ENCODE measurements around the gene MAP2K3.

The MAP2K3 gene

DNA sequence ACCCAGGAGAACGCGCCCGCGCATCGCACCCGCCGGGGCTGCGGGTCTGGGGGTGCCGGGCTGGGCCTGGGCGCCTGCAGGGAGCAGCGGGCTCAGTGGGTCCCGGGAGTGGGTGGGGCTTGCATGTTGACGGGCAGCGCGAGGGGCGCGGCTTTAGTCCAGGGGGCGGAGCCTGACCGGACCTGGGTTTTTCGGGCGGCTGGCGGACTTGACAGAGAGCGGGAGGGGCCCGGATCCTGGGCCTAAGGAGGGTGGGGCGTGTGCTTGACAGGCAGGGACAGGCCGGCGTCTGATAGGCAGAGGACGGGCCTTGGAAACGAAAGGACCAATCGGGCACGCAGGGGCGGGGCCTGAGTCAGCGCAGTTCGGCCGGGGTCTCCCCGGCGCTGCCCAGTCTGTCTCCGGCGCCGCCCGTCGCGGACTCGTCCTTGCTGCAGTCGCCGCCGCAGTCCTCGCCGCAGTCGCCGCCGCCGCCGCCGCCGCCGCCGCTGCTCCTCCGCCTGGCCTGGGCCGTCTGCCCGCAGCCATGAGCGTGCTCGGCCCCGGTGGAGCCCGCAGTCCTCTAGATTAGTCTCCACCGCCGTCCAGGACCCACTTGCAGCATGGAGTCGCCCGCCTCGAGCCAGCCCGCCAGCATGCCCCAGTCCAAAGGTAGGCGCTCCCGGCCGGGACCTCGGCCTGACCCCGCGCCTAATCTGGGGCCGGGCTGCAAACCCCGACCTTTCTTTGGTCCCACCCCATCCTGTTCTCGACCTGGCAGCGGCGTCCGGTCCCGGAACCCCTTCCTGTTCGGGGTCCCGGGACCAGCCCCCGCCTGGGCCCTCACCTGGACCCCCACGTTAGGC, at the start of gene MAP2K3:
Gene MAP2K3, plus strand, starts transcription at position 393 of the 845 bp plus-strand sequence. Its CDS starts 210 bp downstream, at position 603.
- DNase-seq (ENCODE audit: low read depth): peak; percentile 97

DNA sequence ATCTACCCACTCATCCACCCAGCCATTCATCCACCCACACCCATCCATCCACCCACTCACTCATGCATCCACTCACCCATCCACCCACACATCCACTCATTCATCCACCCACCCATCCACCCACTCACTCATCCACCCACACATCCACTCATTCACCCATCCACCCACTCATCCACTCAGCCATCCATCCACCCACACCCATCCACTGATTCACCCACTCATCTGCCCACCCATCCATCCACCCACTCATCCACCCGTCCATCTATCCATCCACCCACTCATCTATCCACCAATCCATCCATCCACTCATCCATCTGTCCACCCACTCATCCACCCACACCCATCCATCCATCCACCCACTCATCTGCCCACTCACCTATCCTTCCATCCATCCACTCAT, 48.6 kb upstream of the MAP2K3 start:
- DNase-seq (ENCODE audit: low read depth): no peak

GRCh38 chr17:21239680-21240368, 44.7 kb upstream of the MAP2K3 start:
- no peak for DNase-seq (ENCODE audit: low read depth)

DNA sequence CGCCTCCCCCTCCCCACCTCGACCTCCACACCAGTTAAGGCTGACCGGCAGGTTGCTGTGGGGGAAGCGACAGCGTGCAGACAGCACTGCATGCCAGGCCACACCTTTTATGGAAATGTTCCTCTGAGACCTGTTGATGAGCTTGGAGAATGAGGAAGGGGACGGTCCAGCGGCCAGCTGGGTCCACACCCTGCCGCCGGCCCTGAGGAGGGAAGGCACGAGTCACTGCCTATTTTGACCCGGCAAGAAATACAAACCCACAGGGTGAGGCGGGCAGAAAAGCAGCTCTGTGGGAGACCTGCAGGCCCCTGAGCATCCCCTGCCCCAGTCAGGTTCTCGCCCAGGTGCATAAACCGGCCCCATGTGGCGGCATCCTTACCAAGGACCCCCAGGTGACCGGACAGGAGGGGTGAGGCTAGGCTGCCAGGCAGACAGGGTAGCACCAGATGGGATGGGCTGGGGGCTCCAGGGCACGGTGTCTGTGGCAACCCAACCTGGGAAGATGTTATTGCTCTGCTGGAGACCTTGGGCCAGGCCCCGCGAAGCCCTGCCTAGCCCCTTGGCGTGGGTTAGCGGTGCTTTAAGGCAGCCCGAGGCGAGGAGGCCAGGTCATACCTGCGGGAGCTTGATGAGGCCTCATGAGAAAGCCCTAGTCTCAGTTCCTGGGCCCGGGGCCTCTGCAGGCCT, 44.0 kb upstream of the MAP2K3 start:
- no peak for DNase-seq (ENCODE audit: low read depth)

GRCh38 chr17:21241564-21241963, 42.9 kb upstream of the MAP2K3 start:
- DNase-seq (ENCODE audit: low read depth): no peak

DNA sequence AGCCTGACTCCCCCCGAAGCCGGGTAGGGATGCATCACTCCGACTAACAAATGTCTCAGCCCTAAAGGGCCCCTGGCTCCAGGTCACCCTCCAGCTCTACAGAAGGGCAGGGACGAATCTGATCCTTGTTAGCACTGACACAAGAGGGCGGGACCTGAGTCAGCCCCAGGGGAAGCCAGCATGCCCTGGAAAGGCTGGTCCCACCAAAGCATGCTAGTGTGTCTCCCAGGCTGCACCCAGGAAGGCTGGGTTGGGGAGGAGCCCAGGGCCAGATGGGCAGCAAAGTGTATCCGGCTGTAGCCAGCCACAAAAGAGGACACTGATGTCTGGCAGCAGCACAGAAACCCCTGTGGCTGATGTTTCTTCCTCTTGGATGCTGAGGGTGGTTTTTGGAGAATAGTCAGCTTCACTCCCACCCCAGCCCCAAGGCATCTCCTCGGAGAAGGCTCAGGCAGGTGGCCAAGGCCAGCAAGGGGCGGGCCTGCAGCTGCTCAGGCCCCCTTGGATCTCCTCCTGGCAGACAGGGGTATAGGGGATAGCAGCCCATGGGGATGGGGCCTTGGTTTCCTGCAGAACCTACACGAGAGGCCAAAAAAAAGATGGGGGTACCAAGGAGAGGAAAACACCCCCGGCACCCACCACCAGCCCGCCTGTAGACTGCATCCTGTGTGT, 42.3 kb upstream of the MAP2K3 start:
- DNase-seq (ENCODE audit: low read depth): no peak

DNA sequence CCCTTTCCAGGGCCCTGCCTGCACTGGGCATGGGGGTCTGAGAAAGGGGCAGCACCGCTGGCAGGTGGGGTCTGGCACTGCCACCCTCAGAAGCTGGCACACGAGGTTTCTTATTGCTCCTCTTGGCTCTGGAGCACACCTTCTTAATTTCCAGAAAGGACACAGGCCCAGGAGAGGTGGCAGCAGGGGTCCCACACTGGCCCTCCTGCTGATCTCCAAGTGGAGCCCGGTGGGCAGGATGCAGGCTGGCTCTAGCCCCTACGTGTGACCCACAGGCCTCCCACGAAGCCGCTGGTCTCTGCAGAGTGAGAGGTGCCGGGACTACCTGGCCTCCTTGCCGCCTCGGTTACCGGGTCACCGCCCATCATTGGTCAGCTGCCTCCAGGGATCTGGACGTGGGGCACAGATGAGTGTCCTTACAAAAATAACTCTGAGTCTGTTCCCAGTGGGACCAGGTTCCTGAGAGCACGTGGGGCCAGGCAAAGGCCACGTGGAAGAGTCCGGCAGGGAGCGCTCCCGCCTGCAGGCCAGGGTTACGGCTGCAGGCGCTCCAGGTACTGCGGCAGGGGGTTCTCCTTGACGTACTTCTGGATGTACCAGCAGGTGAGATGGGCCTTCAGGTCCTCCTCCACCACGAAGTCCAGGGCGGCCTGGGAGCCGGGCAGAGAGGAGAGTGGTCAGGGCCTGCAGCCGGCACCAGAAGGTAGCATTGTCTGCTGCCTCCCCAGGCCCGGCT, 41.6 kb upstream of the MAP2K3 start:
- DNase-seq (ENCODE audit: low read depth): no peak

DNA sequence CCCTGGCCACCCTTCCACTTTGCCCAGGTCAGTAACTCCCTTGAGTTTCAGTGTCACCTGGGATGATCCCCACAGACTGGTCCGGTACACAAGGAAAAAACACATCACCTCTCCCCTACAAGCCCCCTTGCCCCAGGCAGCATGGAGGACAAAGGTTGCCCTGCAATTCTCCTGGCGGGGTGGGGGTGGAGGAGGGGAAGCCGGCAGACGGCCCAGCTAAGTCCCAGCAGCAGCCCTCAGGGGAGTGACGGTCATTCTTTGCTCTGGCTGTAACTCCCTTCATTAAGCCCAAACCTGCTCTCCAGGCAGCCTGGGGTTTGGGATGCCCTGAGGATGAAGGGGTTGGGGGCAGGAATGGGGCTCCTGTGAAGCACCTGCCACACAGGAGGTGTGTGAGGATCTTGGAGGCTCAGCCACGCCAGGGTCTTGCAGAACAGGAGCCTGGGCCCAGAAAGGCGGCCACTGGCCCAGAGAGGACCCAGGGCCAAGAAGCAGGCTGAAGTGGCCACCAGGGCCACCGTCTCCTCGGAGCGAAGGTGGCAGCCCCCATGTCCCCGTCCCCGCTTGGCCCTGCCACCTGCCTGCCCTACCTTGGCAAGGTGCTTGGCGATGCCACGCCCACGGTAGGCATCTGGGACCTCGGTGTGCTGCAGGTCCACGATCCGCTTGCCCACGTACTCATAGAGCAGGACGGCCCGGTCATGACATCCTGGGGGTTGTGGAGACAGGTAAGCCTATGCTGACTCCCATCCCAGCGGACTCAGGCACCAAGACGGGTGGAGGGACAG, 40.8 kb upstream of the MAP2K3 start:
- DNase-seq (ENCODE audit: low read depth): no peak

- DNase-seq (ENCODE audit: low read depth): no peak
These were observed 38.8 kb upstream of the MAP2K3 start for GRCh38 chr17:21245639-21246084.

DNA sequence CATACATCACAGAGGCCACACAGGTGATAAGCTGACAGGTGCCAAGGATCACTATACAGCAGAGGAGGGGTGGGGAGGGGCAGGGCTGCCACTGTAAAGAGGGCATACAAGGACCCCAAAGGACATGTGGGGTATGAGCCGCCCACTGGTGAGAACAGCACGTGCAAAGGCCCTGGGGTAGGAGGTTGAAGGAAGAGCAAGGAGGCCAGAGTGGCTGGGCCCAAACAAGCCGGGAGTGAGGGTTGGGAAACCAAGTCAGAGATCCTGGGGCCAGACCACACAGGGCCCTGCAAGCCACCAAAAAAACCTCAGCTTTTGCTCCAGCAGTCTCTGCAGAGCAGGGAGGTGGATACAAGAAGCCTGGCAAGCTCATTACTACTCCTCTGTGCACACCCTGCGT, 37.8 kb upstream of the MAP2K3 start:
- no peak for DNase-seq (ENCODE audit: low read depth)

DNA sequence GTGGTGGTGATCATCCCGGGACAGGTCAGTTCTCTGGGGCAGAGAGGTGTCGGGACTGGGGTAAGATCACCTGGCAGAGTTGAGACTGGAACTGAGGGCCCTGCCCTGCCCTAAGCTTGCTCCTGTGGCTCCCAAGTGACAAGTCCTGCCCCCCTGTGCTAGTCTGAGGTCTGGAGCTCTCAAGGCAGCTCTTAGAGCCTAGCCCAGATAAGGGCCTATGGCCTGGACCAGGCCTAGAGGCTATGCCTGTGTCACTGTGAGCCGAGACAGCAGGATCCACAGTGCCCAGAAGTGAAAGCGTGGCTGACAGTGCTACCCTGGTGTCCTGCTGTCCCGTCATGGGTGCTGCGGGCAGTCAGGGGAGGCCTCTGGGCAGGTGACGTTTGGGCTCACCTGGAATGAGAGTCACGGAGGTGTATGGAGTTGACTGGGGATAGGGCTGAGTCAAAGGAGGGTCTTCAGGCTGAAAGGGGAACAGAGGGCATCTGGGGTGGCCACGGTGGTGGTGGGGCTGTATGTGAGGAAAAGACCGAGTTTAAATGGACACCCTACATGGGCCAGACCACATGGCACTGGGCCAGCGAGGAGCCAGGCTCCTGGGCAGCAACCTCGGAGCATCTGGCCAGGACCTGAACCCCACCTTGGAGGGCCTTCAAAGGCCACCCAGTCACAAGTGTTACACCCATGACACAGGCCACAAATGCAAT, 36.8 kb upstream of the MAP2K3 start:
- DNase-seq (ENCODE audit: low read depth): no peak

GRCh38 chr17:21248500-21248899, 36.0 kb upstream of the MAP2K3 start:
- DNase-seq (ENCODE audit: low read depth): no peak

DNA sequence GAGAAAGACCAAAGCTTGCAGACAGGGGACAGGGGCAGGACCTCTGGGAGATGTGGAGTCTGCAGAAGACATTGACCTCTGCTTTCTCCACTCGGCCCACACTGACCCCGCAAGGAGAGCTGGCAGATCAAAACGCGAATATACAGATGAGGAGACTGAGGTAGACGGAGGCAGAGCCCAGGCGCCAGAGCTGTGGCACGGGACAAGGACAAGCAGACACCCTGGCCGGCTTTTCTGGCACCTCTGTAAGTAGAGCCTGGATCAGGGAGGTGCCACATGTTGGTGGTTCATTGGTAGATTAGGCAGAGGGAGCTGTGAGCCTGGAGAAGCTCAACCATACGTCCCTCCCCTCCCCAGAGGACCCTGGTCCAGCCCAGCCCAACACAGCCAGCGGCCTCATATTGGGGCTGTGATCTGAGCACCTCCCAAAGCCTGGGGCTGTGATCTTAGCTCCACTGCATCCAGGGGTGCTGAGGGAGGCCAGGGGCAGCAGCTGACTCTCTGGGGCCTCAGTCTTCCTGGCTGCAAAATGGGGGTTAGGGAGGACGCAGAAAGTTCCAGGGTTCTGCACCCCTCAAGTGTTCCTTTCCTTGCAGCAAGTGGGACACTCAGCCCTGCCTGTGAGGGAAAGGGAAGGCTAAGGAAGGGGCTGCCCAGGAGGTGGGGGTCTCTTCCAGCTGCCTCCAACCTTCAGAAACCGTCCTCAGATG, 35.3 kb upstream of the MAP2K3 start:
- DNase-seq (ENCODE audit: low read depth): no peak

- DNase-seq (ENCODE audit: low read depth): no peak
These were observed 34.4 kb upstream of the MAP2K3 start for GRCh38 chr17:21249920-21250703.

GRCh38 chr17:21250854-21251253, 33.7 kb upstream of the MAP2K3 start:
- DNase-seq (ENCODE audit: low read depth): no peak

GRCh38 chr17:21251337-21252010, 33.0 kb upstream of the MAP2K3 start:
- DNase-seq (ENCODE audit: low read depth): no peak

GRCh38 chr17:21252289-21252795, 32.2 kb upstream of the MAP2K3 start:
- no peak for DNase-seq (ENCODE audit: low read depth)
